H1 (cell line): ENCODE measurements around the gene AGO3.

Source experiments
- POLR2A ChIP-seq, 2 experiments: IDR thresholded peaks; 1 replicate in 1 of 2; 2 replicates in 1 of 2; pipeline ENCODE4 v1.6.1; 2011; ENCODE audit warnings: low read depth in 2 of 2, low read length in 2 of 2, mild to moderate bottlenecking in 2 of 2; ENCODE audit errors: control extremely low read depth in 1 of 2
- RXRA ChIP-seq: IDR thresholded peaks from 2 replicates; pipeline ENCODE4 v1.6.1; 2011; ENCODE audit warnings: low read depth, mild to moderate bottlenecking, low read length, moderate library complexity; ENCODE audit not compliant: insufficient read depth
- YY1 ChIP-seq: IDR thresholded peaks from 2 replicates; pipeline ENCODE4 v1.6.1; 2011; ENCODE audit warnings: low read depth, mild to moderate bottlenecking, low read length
- TF ChIP-seq, protein P1 (sequence below), 3 experiments: IDR thresholded peaks; 1 replicate in 2 of 3; 2 replicates in 1 of 3; pipeline versions ENCODE4 v1.5.1 to v1.6.1; 2011; ENCODE audit warnings: low read length in 3 of 3, mild to moderate bottlenecking in 3 of 3, inconsistent platforms in 2 of 3, low read depth in 1 of 3, moderate library complexity in 1 of 3; ENCODE audit not compliant: insufficient read depth in 1 of 3; ENCODE audit errors: control extremely low read depth in 1 of 3

DNA sequence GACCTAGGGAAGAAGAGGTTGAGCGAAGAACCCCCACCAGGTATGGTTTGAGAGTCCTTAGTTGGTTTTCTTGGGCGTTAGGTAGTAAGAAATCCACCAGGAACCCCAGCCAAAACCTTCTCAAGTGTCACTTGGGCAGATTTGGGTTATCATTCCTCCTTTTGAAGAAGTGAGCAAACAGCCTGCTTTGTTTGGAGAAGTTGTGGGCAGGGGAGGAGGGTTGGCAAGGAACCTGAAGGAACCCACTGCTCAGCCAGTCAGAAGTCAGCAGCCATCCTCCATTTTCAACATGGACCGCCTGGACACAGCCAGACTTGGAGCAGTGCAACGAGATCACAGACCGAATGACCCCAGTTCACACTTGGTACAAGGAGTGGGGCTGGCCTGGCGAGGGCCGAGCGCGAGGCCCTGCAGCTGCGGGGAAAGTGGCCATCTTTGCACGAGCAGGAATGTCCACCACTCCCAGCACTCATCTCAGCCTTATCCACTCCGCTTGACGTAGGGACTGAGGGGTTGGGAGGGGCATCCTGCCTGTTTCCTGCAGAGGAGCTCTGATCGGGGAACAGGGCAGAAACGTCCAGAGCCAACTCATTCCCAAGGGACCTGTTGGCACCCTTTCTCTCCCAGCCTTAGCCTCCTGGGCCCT, 165.0 kb downstream of the AGO3 start:
- TF ChIP-seq, protein P1, sequence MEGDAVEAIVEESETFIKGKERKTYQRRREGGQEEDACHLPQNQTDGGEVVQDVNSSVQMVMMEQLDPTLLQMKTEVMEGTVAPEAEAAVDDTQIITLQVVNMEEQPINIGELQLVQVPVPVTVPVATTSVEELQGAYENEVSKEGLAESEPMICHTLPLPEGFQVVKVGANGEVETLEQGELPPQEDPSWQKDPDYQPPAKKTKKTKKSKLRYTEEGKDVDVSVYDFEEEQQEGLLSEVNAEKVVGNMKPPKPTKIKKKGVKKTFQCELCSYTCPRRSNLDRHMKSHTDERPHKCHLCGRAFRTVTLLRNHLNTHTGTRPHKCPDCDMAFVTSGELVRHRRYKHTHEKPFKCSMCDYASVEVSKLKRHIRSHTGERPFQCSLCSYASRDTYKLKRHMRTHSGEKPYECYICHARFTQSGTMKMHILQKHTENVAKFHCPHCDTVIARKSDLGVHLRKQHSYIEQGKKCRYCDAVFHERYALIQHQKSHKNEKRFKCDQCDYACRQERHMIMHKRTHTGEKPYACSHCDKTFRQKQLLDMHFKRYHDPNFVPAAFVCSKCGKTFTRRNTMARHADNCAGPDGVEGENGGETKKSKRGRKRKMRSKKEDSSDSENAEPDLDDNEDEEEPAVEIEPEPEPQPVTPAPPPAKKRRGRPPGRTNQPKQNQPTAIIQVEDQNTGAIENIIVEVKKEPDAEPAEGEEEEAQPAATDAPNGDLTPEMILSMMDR (IDR thresholded peaks at IDR 0.05; ENCODE audit: control extremely low read depth in 1 of 3, insufficient read depth in 1 of 3, low read depth in 1 of 3, low read length in 3 of 3): no peak
- TF ChIP-seq RXRA (no peak), POLR2A (IDR thresholded peaks at IDR 0.05; ENCODE audit: control extremely low read depth in 1 of 2, low read depth in 2 of 2, low read length in 2 of 2) (no peak), YY1 (no peak)
